GM13976 (cell line): ENCODE results near the gene CMAS.
"Not testable (repeated sequence)": the region's sequence is repeated elsewhere in the genome, so short reads cannot be mapped to it uniquely, and the experiment has no call there.

Experiments
- DNase-seq: peaks from one replicate; pipeline ENCODE4 v3.0.0; 2012; ENCODE audit warnings: low spot score
- CTCF ChIP-seq: IDR thresholded peaks from 2 replicates; pipeline ENCODE4 v1.5.1; 2012; ENCODE audit warnings: borderline replicate concordance, mild to moderate bottlenecking; ENCODE audit not compliant: insufficient read depth; ENCODE audit errors: extremely low read depth, missing control alignments, control extremely low read depth
- in situ Hi-C: fragments of 300-500 bp; cut with MboI; formaldehyde crosslinking; loops from one replicate; pipeline ENCODE4 v1.12.0; 2022; ENCODE audit warnings: low sequenced_read_pairs, mixed read lengths, inconsistent platforms; ENCODE audit not compliant: unreplicated experiment

The CMAS gene

DNA sequence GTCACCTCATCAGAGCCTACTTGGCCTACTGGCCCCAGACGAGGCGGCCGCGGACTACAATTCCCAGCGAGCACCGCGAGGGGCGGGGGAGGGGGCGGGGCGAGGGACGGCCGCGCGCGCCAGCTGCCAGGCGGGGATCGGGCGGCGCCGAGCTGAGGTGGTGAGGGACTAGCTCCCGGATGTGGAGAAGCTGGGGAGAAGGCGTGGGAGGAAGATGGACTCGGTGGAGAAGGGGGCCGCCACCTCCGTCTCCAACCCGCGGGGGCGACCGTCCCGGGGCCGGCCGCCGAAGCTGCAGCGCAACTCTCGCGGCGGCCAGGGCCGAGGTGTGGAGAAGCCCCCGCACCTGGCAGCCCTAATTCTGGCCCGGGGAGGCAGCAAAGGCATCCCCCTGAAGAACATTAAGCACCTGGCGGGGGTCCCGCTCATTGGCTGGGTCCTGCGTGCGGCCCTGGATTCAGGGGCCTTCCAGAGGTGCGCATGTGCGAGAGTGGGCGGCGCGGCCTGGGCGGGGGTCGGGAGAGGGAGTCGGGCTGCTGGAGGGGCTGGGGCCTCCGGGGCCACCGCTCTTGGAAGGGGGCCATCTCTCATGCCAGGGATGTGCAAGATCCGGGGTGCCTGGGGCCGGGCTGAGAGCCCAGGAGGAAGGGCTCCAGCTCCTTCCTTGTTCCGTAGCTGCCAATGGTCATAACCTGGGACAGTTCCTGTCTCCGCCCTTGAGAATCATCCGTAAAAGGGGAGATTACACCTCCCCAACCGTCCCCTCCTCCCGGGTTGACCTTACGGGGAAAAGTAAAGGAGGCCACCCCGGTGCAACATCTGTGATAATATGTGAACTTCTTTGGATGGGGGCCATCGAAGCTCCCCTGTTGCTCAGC lies at the start of gene CMAS:
Gene CMAS, plus strand, starts transcription at position 129 of the 878 bp plus-strand sequence. Its CDS starts 86 bp downstream, at position 215.
- in situ Hi-C loops: no loop called here
- peak; percentile 90 for DNase-seq

DNA sequence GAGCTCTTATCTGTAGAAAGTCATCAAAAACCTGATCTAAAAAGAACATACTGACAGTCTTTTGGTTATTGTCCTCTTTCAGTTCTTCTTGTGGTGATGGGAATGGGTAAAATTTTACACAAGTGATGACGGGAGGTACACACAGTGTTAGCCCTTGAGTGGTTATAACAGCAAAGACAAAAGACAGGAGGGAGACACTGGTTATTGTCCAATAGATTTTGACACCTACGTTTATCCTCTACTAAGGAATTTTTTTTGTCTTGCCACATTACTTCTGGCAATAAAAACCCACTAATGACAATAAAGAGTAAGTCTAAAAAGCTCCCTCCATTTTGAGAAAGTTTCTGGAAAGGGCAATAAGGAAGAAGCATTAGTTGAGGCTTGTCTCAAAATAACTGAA lies 47.7 kb upstream of the CMAS start:
- no peak for DNase-seq

More for the DNA sequence above, at the start of gene CMAS:
- TF ChIP-seq CTCF: no peak

GRCh38 chr12:21998782-21999181 lies 47.2 kb upstream of the CMAS start:
- in situ Hi-C loops: no loop called here
- no peak for DNase-seq
- TF ChIP-seq CTCF: no peak

More for the DNA sequence above, 47.7 kb upstream of the CMAS start:
- in situ Hi-C loops: no loop called here
- TF ChIP-seq CTCF: no peak

DNA sequence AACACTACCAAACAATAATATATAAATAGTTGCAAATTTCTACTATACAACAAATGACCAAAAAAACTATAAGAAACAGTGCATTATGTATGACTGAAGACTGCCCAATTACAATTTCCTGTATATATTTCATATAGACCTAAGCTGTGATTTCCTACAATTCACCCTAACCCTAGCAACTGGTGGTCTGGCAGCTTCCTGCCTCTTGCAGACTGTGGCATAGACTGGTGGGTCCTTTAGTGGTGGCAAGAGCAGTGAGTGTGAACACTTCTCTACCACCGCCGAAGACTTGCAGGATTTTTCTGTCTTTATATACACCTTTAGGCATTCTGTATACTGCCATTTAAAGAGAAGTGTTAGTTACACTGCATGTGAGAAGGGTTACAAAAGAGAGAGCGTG lies 43.6 kb upstream of the CMAS start:
- no peak for TF ChIP-seq CTCF
- DNase-seq: no peak
- in situ Hi-C loops: no loop called here

DNA sequence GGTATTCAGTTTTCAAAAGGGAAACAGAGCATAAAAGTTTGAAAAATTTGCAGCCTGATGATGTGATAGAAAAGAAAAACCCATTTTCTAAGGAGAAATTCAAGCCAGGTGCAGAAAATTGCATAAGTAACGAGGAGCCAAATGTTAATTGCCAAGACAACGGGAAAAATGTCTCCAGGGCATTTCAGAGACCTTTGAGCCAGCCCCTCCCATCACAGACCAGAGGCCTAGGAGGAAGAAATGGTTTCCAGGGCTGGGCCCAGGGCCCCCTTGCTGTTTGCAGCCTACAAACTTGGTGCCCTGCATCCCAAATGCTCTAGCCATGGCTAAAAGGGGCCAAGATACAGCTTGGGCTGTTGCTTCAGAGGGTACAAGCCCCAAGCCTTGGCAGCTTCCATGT lies 38.2 kb upstream of the CMAS start:
- DNase-seq, in situ Hi-C loops: not testable (repeated sequence)

DNA sequence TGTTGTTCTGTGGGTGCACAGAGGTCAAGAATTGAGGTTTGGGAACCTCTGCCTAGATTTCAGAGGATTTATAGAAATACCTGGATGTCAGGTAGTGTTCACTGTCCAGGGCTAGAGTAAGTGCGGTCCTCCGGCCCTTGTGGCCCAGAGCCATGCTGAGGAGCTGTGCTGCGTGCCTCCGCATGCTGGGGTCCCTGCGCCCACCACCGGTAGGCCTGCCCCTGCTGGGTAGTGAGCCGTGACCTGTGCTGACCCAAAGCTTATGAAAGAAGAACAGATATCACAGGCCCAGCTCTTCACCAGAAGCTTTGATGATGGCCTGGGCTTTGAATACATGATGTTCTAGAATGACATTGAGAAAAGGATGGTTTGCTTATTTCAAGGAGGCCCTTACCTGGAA lies 37.8 kb upstream of the CMAS start:
- no peak for DNase-seq
- no peak for TF ChIP-seq CTCF
- in situ Hi-C loops: no loop called here

DNA sequence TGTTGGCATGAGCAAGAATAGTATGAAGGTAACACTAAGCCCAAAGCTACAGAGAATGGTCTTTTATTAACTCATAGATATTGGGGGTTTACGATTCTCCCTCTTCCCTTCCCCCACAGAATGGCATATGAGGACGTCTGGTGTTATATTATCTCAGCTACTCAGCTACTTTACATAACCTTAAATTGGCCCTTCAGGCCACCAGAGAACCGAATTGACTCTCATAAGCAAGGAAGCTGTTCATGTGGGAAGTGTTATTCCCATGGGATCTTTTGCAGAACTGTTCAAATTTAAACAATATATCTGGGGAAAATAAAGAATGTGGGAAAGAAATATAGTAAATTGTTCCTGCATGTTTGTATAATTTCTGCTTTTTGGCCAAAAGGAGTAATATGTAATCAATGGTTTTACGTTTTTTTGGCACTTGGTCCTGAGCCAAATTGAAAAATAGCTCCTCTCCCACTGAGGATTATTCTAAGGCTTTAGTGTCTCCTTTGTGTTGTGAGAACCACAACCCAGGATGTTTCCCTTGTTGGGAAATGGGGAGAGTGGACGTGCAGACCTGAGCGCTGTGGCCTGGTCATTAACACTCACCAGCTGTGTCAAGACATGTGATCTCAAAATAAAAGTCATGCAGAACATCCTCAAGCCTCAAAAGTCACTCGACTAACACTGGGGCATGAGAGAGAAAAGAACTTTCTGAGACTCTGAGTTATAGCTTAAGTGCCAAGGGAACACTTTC lies 31.8 kb upstream of the CMAS start:
- no peak for DNase-seq
- no peak for TF ChIP-seq CTCF
- in situ Hi-C loops: no loop called here
